HEK293T (cell line): ENCODE results near the gene DYNC2I2.

ENCODE experiments used
- BHLHE40 ChIP-seq: fragments of 450-650 bp; IDR thresholded peaks from 2 replicates; pipeline ENCODE4 v1.6.1; 2016; ENCODE audit warnings: mild to moderate bottlenecking, moderate library complexity, borderline replicate concordance
- FOXK2 ChIP-seq: fragments of 450-650 bp; IDR thresholded peaks from 2 replicates; pipeline ENCODE4 v1.6.1; 2016; ENCODE audit warnings: mild to moderate bottlenecking
- FOXM1 ChIP-seq: fragments of 450-650 bp; IDR thresholded peaks from 2 replicates; pipeline ENCODE4 v1.6.1; 2017; ENCODE audit warnings: mild to moderate bottlenecking, borderline replicate concordance
- HDGF ChIP-seq: fragments of 450-650 bp; IDR thresholded peaks from 2 replicates; pipeline ENCODE4 v1.6.1; 2017; ENCODE audit warnings: antibody characterized with exemption, borderline replicate concordance
- TARDBP ChIP-seq: fragments of 450-650 bp; IDR thresholded peaks from 2 replicates; pipeline ENCODE4 v1.6.1; 2016

DNA sequence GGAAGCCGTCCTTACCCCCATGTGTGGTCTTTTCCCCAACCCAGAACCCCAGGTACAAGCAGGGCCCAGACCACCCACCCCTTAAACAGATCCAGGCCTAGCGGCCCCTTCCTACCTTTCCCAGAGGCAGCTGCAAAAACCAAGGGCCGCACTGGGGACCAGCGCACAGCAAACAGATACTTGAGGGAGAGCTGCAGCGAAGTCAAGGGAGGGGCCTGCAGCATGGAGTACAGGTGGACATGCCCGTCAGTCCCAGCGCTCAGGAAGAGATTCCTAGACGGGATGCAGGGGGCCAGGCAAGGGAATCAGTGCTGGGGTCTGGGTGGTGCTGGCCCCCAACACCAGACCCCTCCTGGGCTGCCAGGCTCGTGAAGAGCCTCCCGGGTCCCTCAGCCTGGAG, 22.5 kb downstream of the DYNC2I2 start:
- TF ChIP-seq TARDBP (no peak), FOXK2 (no peak), HDGF (no peak), FOXM1 (no peak), BHLHE40 (no peak)
